Activated CD4-positive, alpha-beta T cell treated with anti-CD3 and anti-CD28 coated beads, Interleukin-2, amount 50 U/mL, for 4 hours (primary cell): ENCODE measurements around the gene CABLES2.

Experiments used
- DNase-seq, 2 experiments: peaks; one replicate each; pipeline ENCODE4 v3.0.0-alpha.2; 2020

CABLES2 gene

GRCh38 chr20:62368976-62369814 is 37.9 kb downstream of the CABLES2 start:
- no peak for DNase-seq

GRCh38 chr20:62368392-62368975 is 38.6 kb downstream of the CABLES2 start:
- no peak for DNase-seq

- DNase-seq: no peak
These were observed 39.3 kb downstream of the CABLES2 start for GRCh38 chr20:62367633-62368391.

GRCh38 chr20:62367136-62367632 is 39.9 kb downstream of the CABLES2 start, which contains the start of gene LAMA5:
TSS of gene LAMA5 (minus strand) at chr20:62367312. CDS start at chr20:62367245, 67 bp downstream.
- DNase-seq: no peak

DNA sequence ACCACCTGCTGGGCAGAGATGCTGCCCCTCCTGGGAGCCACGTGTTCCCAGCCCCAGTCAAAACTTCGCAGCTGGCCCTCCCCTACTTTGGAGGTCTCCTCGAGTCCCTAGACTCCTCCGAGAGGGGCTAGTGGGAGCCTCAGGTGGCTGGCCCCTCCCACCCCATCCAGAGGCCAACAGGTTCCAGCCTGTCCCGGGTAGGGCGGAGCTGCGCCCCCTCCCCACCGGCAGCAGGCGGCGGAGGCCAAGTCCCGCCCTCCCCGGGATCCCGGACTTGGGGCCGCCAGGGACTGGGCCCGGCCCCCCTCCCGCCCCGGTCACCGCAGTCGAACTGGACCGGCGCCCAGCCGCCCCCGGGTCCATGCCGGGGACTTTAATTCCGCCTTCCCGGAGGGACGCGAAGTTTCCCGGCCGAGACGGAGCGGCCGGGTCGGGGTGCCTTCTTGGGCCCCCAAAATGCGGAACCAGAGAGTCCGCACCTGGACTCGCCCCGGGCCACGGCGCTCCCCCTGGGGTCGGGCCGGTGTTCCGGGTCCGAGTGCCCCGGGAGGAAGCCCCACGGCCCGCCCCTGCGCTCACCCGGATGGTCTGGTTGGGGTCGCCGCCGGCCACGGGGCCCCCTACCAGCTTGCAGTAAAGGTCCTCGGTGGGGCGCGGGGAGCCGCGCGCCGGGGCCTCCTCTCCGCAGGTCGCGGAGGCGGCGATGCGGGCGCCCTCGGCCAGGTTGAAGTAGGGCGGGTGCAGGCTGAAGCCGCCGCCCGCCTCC is 40.5 kb downstream of the CABLES2 start:
- no peak for DNase-seq

GRCh38 chr20:62365814-62366369 is 41.2 kb downstream of the CABLES2 start:
- no peak for DNase-seq

DNA sequence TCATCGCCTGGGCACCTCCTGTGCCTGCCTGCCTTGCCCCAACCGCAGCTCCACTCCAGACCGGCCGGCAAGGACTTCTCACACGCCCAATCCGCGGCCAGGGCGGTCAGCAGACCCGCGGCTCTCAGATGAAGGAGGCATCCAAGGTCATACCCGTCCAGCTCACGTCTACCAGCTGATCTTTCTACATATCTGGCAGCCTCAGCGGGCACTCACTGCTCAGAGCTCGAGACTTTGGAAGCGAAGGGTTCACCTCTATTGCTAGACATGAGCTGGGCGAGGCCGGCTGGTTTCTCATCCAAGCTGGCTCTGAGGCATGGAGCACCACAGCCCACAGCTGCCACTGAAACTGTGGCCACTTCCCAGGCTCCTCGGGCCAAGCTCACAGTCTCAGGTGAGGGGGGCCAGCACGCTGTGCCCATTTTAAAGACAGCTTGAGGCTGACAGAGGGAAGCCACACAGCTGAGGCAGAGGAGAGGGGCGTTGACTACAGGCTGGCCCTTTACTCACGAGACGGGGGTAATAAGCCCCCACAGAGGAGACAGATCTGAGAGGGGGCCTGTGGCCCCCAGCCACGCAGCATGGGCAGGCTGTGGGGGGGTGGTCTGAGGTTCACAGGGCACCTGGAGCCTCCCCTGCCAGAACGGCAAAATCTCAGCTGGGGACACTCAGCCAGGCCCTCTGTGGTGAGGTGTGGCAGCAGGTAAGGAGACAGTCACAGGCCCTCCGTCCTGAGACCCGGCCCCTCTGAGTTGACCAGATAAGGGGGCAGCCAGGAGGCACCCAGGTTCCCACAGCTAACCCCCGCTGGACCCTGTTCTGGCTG is 42.0 kb downstream of the CABLES2 start:
- no peak for DNase-seq

DNA sequence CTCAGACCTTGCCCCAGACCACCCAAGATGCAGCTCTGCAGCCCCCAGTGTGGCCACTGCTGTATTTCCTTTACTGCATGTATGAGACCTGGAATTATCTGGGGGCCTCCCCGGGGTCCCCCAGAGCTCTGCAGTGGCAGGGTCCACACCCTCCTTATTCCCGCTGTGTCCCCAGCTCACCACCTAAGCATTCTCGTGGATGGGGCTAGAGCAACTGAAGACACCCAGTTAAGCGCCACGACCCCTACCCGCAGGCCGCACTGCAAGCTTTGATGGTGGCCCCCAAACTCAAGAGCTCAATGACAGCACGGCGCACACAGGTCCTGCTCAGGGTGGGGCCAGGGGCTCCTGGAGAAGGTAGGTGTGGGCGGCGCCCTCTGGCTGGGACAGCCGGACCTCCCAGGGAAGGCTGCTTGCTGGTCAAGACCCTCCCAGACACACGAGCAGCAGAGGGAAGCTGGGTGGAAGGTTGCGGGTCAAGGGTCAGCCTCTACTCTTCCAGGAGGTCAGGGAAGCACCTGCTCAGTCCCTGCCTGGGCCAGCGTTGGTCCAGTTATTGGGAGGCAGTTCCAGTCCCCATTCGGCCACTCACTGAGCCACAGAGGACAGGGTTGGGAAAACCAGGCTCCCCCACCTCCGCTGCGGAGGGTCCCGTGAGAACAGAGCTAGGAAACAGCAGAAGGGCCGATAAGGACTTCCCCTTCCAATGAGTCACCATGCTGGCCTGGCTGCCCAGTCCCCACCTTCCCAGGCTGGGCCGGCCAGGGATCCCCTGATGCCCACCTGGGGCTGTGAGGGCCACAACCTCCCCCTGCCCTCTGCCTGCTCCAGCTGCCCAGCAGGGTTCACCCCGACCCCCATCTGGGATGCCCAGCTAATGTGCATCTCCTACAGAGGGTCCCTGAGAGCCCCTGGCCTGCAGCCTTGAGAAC is 42.9 kb downstream of the CABLES2 start:
- DNase-seq: no peak

DNA sequence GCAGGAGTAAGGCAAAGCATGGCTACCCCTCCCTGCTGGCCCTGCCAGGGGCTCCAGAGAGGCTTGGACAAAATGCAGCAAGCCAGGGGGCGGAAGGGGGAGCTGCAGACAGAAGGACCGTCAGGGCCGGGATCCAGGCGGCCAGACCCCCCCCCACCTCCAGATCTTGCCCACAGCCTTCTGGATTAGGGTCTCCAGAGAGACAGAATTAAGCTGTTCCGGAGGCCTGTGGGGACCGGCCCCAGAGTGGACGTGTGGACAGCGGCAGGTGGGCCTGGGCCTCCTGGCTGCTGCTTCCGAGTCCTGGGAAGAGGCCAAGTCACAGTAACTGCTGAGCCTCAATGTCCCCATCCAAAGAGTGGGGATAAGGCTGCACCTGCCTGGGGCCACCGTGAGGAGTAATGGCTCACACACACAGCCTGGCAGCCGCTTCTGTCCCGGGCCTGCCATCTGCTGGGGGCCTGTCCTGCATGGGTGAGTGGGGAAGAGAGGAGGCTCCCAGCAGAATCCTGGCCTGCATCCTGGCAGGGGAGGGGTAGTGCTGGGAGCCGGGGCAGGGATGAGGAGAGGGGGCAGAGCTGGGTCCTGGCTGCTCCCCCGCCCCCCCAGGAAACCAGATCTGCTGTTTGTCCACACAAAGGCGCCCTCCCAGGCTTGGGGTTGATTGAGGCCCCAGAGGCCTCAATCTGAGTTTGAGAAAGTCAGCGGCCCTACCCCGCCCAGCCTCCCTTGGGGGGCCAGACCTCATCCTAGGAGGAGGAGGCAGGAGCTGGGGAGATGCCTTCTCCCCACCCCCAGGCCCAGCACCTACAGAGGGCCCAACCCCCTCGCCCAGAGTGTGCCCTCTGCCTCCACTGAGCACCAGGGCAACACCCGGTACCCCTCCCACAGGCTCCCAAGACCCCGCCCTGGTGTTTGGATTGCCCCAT is 43.8 kb downstream of the CABLES2 start:
- no peak for DNase-seq

GRCh38 chr20:62362590-62362940 is 44.5 kb downstream of the CABLES2 start:
- no peak for DNase-seq

GRCh38 chr20:62361799-62362589 is 45.1 kb downstream of the CABLES2 start:
- DNase-seq: no peak

GRCh38 chr20:62360854-62361798 is 46.0 kb downstream of the CABLES2 start:
- no peak for DNase-seq

GRCh38 chr20:62359491-62360121 is 47.5 kb downstream of the CABLES2 start:
- no peak for DNase-seq

DNA sequence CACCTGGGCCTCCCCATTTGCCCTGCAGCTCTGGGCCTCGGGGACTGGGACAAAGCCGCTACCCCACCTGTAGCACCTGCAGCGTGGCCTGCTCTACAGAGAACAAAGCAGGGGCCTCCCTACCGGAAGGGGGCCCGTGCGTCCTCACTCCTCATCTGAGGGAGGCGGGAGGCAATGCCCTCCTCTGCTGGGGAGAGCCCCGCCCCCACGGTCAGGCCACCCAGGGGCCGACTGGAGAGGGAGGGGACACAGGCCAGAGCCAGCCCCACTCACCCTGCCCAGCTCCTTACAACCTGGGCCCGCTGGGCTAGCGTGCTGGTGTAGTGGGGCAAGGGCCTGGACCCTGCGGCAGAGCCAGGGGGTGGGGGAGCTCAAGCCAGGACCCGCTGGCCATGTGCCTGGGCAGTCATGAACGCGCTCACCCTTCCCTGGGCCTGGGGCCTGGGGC is 48.0 kb downstream of the CABLES2 start:
- no peak for DNase-seq

DNA sequence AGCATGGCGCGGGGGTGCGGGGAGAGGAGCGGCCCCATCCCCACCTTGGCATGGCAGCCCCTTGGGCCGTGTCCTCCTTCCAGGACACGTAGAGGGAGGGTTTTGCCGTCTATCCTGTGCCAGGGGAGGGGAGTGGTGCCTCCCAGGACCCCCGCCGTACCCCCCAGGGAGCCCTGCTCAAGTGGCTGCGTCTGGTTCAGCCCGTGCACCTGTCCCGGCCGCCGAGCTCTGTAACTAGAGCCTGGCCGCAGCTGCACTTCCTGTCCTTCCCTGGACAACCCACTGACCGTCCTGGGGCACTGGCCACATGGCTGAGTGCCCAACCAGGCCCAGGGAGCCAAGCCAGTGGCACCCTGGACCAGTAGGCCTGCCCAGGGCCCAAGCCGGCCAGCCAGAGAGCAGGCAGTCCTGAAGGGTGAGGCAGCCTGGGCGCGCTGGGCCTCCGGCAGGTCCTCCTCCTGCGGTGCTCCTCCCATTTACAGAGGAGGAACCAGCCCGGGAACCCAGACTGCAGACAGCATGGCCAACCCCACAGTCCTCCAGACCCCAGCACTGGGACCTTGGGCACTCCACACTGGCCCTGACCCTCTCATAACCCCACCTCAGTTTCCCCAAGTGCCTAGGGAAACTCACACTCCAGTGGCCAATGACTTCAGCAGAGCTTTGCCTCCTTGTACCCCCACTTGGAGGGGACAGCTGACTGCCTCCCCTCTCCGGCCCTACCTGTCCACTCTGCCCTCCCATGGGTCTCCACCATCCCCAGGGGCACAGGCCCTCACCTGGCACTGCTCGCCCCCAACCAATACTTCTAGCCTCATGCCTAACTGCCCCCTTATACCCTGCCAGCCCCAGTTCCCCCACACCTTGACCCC is 48.7 kb downstream of the CABLES2 start:
- DNase-seq: no peak

- DNase-seq: no peak
These were observed 49.4 kb downstream of the CABLES2 start for GRCh38 chr20:62357681-62358080.
